22Rv1 (cell line): ENCODE results near the gene HARBI1.

Experiments
- H3K27ac ChIP-seq: fragments of 450-650 bp; 2 replicates; pipeline ENCODE4 v1.5.1; 2017
- CTCF ChIP-seq: fragments of 450-650 bp; IDR thresholded peaks from 2 replicates; pipeline ENCODE4 v1.5.1; 2017; ENCODE audit warnings: mild to moderate bottlenecking
- ZFX ChIP-seq: fragments of 450-650 bp; IDR thresholded peaks from 2 replicates; pipeline ENCODE4 v1.6.1; 2017; ENCODE audit warnings: antibody characterized with exemption, borderline replicate concordance

Gene HARBI1

DNA sequence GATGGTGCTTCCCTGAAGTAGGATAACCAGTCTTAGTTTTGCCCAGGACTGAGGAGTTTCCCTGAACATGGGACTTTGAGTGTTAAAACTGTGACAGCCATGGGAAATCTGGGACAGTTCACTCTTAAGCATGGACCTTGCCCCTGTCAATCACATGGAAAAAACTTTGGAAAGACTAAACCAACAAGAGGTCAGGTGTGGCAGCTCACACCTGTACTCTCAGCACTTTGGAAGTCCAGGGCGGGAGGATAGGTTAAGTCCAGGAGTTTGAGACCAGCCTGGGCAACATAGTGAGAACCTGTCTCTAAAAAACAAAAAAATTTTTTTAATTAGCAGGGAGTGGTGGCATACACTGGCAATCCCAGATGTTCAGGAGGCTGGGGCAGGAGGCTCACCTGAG is 19.9 kb downstream of the HARBI1 start:
- no peak for TF ChIP-seq CTCF
- no peak for TF ChIP-seq ZFX

GRCh38 chr11:46594785-46595184 is 22.2 kb downstream of the HARBI1 start:
- peak overlapping the region; percentile 75 for H3K27ac ChIP-seq
- TF ChIP-seq CTCF = no peak
- TF ChIP-seq ZFX = no peak

More for the DNA sequence above, 19.9 kb downstream of the HARBI1 start:
- H3K27ac ChIP-seq = no peak overlapping the region

DNA sequence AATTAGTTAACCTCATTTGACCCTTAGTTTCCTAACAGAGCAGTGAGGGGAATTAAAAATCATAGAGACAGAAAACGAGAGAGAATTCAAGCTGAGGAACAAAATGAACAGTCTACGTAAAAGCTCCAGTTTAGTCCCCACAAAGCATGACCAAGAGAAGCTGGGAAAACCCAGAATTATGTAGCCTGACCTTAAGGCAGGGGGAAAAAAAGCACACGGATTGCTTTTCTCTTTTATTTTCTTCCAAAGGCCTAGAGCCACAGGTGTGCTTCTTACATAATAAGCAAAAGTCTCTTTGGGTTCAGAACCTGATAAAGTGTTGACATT is 22.7 kb downstream of the HARBI1 start:
- no peak for TF ChIP-seq CTCF
- TF ChIP-seq ZFX = no peak
- peak overlapping the region; percentile 75 for H3K27ac ChIP-seq

DNA sequence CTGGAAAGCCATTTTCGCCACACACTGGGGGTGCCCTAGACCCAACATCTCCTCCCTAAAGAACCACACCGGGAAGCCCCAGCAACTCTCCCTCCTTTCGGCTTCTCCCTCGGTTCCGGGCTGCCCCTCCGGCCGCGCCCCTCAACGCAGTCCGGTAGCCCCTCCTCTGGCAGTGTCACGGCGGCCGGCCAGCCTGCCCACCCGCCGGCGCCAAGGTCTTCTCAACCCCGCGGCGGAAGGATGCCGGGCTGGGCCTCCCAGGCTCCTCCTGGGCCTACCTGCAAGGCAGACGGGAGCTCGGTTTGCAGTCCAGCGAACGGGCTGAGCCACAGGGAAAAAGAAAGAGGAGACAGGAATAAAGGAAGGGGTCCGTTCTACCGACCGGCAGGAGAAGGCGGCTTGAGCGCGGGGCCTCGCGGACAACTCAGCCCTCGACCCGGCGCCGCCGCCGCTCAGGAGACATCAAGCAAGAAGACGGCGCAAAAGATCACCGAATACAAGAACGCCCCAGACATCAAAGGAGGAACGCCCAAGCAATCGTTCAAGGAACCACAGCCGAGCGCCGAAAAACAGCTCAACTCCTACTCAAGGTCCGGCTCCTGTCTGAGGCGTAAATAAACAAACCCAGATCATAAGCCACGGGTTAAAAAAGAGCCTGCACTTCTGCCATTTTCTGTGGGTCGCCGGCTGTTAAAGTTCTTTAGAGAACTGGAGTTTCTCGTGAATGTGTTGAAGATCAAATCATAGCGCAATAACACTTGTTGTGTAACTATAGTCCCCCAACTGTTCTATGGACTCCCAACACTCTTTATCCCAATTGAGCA is 23.3 kb downstream of the HARBI1 start, which contains the start of gene AMBRA1:
Gene AMBRA1, minus strand, starts transcription at position 474 of the 824 bp plus-strand sequence. CDS start 45,643 bp downstream, outside the sequence.
- H3K27ac ChIP-seq = peak within 1 kb of the TSS; percentile 75
- no peak for TF ChIP-seq CTCF
- TF ChIP-seq ZFX = 0 out of 2 replicates have a peak, but pooled peaks have one; percentile 35

DNA sequence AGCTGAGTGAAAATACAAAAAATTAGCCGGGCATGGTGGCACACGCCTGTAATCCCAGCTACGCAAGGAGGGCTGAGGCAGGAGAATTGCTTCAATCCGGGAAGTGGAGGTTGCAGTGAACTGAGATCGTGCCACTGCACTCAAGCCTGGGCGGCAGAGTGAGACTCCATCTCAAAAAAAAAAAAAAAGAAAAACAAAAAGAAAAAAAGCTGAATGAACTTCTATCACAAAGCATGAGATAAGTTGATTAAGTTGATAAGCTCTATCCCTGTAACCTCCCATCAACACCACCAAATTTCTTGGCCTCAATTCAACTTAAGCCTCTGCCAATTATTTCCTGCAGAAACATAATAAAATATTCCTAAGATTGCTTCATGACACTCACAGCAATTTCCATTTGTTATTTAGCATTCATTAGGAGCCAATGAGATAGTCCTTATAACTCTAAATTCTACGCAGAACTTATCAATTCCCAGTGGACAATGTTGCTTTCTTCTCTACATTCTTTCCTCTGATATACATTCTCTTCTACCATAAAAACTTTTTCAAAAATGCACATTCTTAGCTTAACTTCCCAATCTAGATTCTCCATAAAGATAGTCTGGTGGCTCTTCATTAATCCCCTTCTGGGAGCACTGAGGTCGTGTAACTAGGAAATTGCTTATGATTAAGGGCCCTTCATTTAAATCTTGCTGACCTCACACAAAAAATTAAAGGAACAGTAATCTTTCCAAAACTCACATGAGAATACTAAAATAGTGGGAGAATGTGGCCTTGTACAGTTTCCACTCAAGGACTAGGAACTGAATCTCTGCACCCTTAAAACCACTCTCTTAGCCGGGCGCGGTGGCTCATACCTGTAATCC is 26.1 kb downstream of the HARBI1 start:
- H3K27ac ChIP-seq = no peak overlapping the region
- TF ChIP-seq ZFX (no peak), CTCF (no peak)

DNA sequence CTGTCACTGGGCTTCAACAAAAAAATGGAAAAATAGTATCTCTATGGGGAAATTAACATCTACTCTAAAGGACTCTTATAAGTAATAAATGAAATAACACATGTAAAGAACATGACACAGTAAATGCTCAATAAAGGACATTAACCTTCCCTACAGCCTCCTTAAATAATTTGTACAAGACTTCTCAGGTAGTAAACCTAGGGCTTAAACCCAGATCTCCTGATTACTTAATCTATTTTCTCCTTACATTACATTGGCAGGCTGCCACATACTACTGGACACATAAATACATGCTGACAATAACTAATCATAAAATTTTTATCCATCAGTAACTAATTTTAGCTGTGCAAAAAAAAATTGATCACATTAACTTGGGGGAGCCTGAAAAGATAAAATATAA is 28.1 kb downstream of the HARBI1 start:
- no peak overlapping the region for H3K27ac ChIP-seq
- no peak for TF ChIP-seq CTCF
- TF ChIP-seq ZFX = no peak
